ENCODE data around the gene NRP1. TPM values are rescaled to one million over a fixed set of nuclear protein-coding genes. Genes with fewer than 3 reads are reported as not detected.

NRP1 gene
- total RNA-seq, 4 donors from 2014 or later, result 8.2 to 24.6 (median 18.7) TPM

- no peak for TF ChIP-seq CTCF (IDR thresholded peaks at IDR 0.05)
- WGBS, 2 donors, result 83 to 84% methylated on average over 8 of the region's 8 CpGs
- H3K4me3 ChIP-seq (ENCODE audit: low read depth, poor library complexity, severe bottlenecking), result no peak overlapping the region
- intact Hi-C loops (cut with DNase I; ENCODE audit: low total_unique reads), result no loop called here
- DNase-seq (ENCODE audit: low spot score in 2 of 2), result no peak
Observed at GRCh38 chr10:33353334-33353733, 18.9 kb upstream of the NRP1 start.

GRCh38 chr10:33352615-33353014 lies 18.1 kb upstream of the NRP1 start:
- intact Hi-C loops (cut with DNase I; ENCODE audit: low total_unique reads), result no loop called here
- H3K4me3 ChIP-seq (ENCODE audit: low read depth, poor library complexity, severe bottlenecking), result no peak overlapping the region
- WGBS, 2 donors, result 73 to 75% methylated on average over 3 of the region's 3 CpGs
- DNase-seq (ENCODE audit: low spot score in 2 of 2), result no peak
- TF ChIP-seq CTCF (IDR thresholded peaks at IDR 0.05) (no peak), POLR2A (IDR thresholded peaks at IDR 0.05) (no peak)

- intact Hi-C loops (cut with DNase I; ENCODE audit: low total_unique reads), result no loop called here
- 80 to 81% methylated on average over 3 of the region's 3 CpGs for WGBS, 2 donors
- H3K4me3 ChIP-seq (ENCODE audit: low read depth, poor library complexity, severe bottlenecking), result no peak overlapping the region
Observed at GRCh38 chr10:33352175-33352574, 17.7 kb upstream of the NRP1 start.

GRCh38 chr10:33350041-33350440 lies 15.6 kb upstream of the NRP1 start:
- intact Hi-C loops (cut with DNase I; ENCODE audit: low total_unique reads), result no loop called here
- no peak for DNase-seq (ENCODE audit: low spot score in 2 of 2)
- WGBS, 2 donors, result 76 to 87% methylated on average over 2 of the region's 2 CpGs
- TF ChIP-seq CTCF (IDR thresholded peaks at IDR 0.05) (no peak), POLR2A (IDR thresholded peaks at IDR 0.05) (no peak)
- no peak overlapping the region for H3K4me3 ChIP-seq (ENCODE audit: low read depth, poor library complexity, severe bottlenecking)

More at GRCh38 chr10:33352175-33352574, 17.7 kb upstream of the NRP1 start:
- no peak for DNase-seq (ENCODE audit: low spot score in 2 of 2)
- TF ChIP-seq POLR2A (IDR thresholded peaks at IDR 0.05) (no peak), CTCF (IDR thresholded peaks at IDR 0.05) (no peak)

GRCh38 chr10:33349268-33349667 lies 14.8 kb upstream of the NRP1 start:
- intact Hi-C loops (cut with DNase I; ENCODE audit: low total_unique reads), result no loop called here
- TF ChIP-seq CTCF (IDR thresholded peaks at IDR 0.05) (no peak), POLR2A (IDR thresholded peaks at IDR 0.05) (no peak)
- no peak for DNase-seq (ENCODE audit: low spot score in 2 of 2)

GRCh38 chr10:33347211-33347610 lies 12.7 kb upstream of the NRP1 start:
- intact Hi-C loops (cut with DNase I; ENCODE audit: low total_unique reads), result no loop called here
- TF ChIP-seq CTCF (IDR thresholded peaks at IDR 0.05), result no peak
- no peak for TF ChIP-seq POLR2A (IDR thresholded peaks at IDR 0.05)
- WGBS, 2 donors, result 67 to 78% methylated on average over 2 of the region's 2 CpGs
- DNase-seq (ENCODE audit: low spot score in 2 of 2), result no peak
- H3K4me3 ChIP-seq (ENCODE audit: low read depth, poor library complexity, severe bottlenecking), result no peak overlapping the region

More at GRCh38 chr10:33349268-33349667, 14.8 kb upstream of the NRP1 start:
- H3K4me3 ChIP-seq (ENCODE audit: low read depth, poor library complexity, severe bottlenecking), result no peak overlapping the region

All from lower leg skin (tissue), 4 donors.